Skeletal muscle tissue (tissue), 1 donor: Measurements from ENCODE around the gene RNF25. TPM values are rescaled to one million over a fixed set of nuclear protein-coding genes. Genes with fewer than 3 reads are reported as not detected.

Experiments used
- total RNA-seq: library from RNA; depleted of rRNA; stranded (reverse); fragments of >200 nt; gene quantifications from one replicate; pipeline ENCODE4 v1.2.3, GENCODE V29; 2014

RNF25 gene
- total RNA-seq, 1 donor from 2014 or later = 24.5 TPM

Other genes with a start within 250 kb of the RNF25 start
- 17.7 TPM for gene USP37, start 103.7 kb downstream of the RNF25 start, total RNA-seq
- 27.1 TPM for gene CNOT9, start 103.2 kb downstream of the RNF25 start, total RNA-seq
- gene PLCD4, start 64.1 kb downstream of the RNF25 start, total RNA-seq = 27.7 TPM
- gene ZNF142, start 12.4 kb downstream of the RNF25 start, total RNA-seq = 5.7 TPM
- gene BCS1L, start 12.3 kb downstream of the RNF25 start, total RNA-seq = 40.2 TPM
- gene STK36, start 84 bp upstream of the RNF25 start, total RNA-seq = 5.2 TPM
- 11.0 TPM for gene TTLL4, start 38.8 kb upstream of the RNF25 start, total RNA-seq
- 17.7 TPM for gene CYP27A1, start 110.1 kb upstream of the RNF25 start, total RNA-seq
- gene PRKAG3, start 159.8 kb upstream of the RNF25 start, total RNA-seq = 9.9 TPM
- gene WNT6, start 187.8 kb upstream of the RNF25 start, total RNA-seq = not detected
- gene WNT10A, start 208.8 kb upstream of the RNF25 start, total RNA-seq = not detected